Activated CD4-positive, CD25-positive, alpha-beta regulatory T cell treated with anti-CD3 and anti-CD28 coated beads, Interleukin-2, amount 50 U/mL, for 24 hours (primary cell): ENCODE data around the gene PPP1R9B.

Experiments used
- ATAC-seq, 2 donors: fragments of 150-1000 bp; cut with Tn5 transposase; one replicate each; pipeline ENCODE4 v1.10.0; 2021; ENCODE audit warnings: mild to moderate bottlenecking in 1 of 2, moderate library complexity in 1 of 2

Gene PPP1R9B

DNA sequence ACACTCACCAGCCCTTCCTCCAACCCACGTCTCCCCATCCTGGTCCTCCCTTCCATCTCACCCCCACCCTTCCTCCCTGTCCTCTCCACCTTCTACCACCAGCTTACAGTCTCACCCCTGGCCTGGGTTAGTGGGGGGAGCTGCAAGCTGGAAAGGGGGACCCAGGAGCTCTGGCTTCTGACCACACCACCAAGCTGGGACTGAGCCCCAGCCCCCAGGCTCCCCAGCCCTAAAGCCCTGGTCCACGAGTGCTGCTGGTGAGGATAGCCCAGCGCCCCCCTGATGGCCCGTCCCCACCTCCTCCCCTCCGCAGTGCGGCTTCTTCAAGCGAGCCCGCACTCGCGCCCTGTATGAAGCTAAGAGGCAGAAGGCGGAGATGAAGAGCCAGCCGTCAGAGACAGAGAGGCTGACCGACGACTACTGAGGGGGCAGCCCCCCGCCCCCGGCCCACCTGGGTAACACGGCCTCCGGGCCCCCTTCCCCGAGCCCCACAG, 62.5 kb downstream of the PPP1R9B start:
- ATAC-seq: no peak

DNA sequence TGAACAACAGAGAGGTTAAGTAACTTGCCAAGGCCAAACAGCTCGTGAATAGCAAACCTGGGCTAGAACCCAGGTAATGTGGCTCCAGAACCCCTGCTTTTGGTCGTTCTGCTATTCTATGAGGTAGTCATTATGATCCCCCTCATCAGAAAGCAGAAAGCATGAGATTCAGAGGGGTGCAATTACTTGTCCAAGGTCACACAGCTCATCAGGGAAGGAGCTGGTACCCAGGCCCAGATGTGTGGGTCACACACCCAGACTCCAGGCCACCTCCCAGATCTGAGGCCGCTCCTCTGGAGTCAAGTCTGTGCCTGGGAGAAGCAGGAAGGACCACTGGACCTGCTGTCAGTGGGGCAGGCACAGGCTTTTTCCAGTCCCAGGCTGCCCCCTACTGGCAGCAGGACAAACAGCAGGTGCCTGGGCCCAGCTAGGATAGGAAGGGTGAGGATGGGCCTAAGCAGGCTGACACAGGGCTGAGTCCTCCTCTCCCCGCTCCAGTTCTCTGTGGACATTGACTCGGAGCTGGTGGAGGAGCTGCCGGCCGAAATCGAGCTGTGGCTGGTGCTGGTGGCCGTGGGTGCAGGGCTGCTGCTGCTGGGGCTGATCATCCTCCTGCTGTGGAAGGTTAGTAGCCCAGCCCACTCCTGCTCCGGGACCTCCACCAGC, 63.1 kb downstream of the PPP1R9B start:
- peak; percentile 90 to 93 for ATAC-seq
